B cell (primary cell): ENCODE measurements around the gene GMPR2. TPM values are rescaled to one million over a fixed set of nuclear protein-coding genes. Genes with fewer than 3 reads are reported as not detected.

Source experiments
- ATAC-seq: fragments of 200-7000 bp; cut with Tn5 transposase; one replicate; pipeline ENCODE4 v1.10.0; 2021; ENCODE audit warnings: low read depth, mild to moderate bottlenecking, moderate number of reproducible peaks, moderate library complexity
- CTCF ChIA-PET: fragments of 350-600 bp; sonication (Branson Sonifier 250); formaldehyde crosslinking; loops from one replicate; lab custom pipeline; 2021; ENCODE audit warnings: antibody characterized with exemption, inconsistent platforms; lab: Charles Lee
- POLR2A ChIA-PET: fragments of 350-600 bp; sonication (Branson Sonifier 250); formaldehyde crosslinking; loops from one replicate; lab custom pipeline; 2021; ENCODE audit warnings: antibody characterized with exemption; lab: Charles Lee
- DNase-seq: peaks from one replicate; pipeline ENCODE4 v3.0.0; 2013
- H2AFZ ChIP-seq: 2 replicates; pipeline ENCODE4 v1.6.1; 2012; ENCODE audit warnings: mild to moderate bottlenecking, low read depth, low read length; ENCODE audit not compliant: insufficient read depth, poor library complexity, severe bottlenecking
- H3K27ac ChIP-seq, 2 donors: 1 replicate in 1 of 2; 2 replicates in 1 of 2; pipeline ENCODE4 v1.5.1; 2012 to 2013; ENCODE audit warnings: low read length in 2 of 2, mild to moderate bottlenecking in 2 of 2, moderate library complexity in 1 of 2
- H3K27me3 ChIP-seq, 4 experiments: fragments of 200-600 bp in 1 of 4; sonication (generic) in 1 of 4; replicated peaks in 1 of 4; 1 replicate in 2 of 4; 2 replicates in 2 of 4; pipeline versions ENCODE4 v1.6.1 to v1.7.0; 2013 to 2016; ENCODE audit warnings: low read length in 3 of 4, mild to moderate bottlenecking in 2 of 4, mixed read lengths in 1 of 4, moderate library complexity in 1 of 4; ENCODE audit not compliant: insufficient read depth in 4 of 4, control insufficient read depth in 3 of 4; ENCODE audit errors: control extremely low read depth in 1 of 4
- H3K36me3 ChIP-seq, 2 experiments: replicated peaks in 1 of 2; 1 replicate in 1 of 2; 2 replicates in 1 of 2; pipeline versions ENCODE4 v1.6.1 to v1.7.1; 2013; ENCODE audit warnings: low read length in 1 of 2; ENCODE audit not compliant: insufficient read depth in 2 of 2, control insufficient read depth in 1 of 2; ENCODE audit errors: control extremely low read depth in 1 of 2, extremely low read depth in 1 of 2
- H3K4me1 ChIP-seq, 2 donors: fragments of 200-600 bp in 1 of 2; sonication (generic) in 1 of 2; 1 replicate in 1 of 2; 2 replicates in 1 of 2; pipeline versions ENCODE4 v1.5.1 to v1.6.1; 2013 to 2017; ENCODE audit warnings: low read length in 2 of 2; ENCODE audit not compliant: control insufficient read depth in 2 of 2, insufficient read depth in 2 of 2
- H3K4me2 ChIP-seq: replicated peaks from 2 replicates; pipeline ENCODE3; 2012; ENCODE audit warnings: mild to moderate bottlenecking, low read depth, low read length; ENCODE audit not compliant: poor library complexity, severe bottlenecking
- H3K4me3 ChIP-seq, 5 experiments: fragments of 200-600 bp in 1 of 5; sonication (generic) in 1 of 5; 1 replicate in 3 of 5; 2 replicates in 2 of 5; pipeline versions ENCODE4 v1.5.1 to v1.7.0; 2011 to 2016; ENCODE audit warnings: low read length in 4 of 5, mild to moderate bottlenecking in 4 of 5, low read depth in 2 of 5, control low read depth in 1 of 5, moderate library complexity in 1 of 5; ENCODE audit not compliant: insufficient read depth in 1 of 5; ENCODE audit errors: control extremely low read depth in 1 of 5, extremely low read depth in 1 of 5
- H3K79me2 ChIP-seq: fragments of 200-600 bp; sonication (generic); one replicate; pipeline ENCODE4 v1.6.0; 2016; ENCODE audit warnings: low read length; ENCODE audit not compliant: control insufficient read depth, insufficient read depth
- H3K9ac ChIP-seq: fragments of 200-600 bp; sonication (generic); 2 replicates; pipeline ENCODE4 v1.6.1; 2017; ENCODE audit warnings: mild to moderate bottlenecking, low read length, moderate library complexity
- H3K9me3 ChIP-seq, 3 donors: one replicate each; pipeline versions ENCODE4 v1.6.1 to v1.7.1; 2013; ENCODE audit warnings: low read length in 2 of 3; ENCODE audit not compliant: control insufficient read depth in 2 of 3, insufficient read depth in 1 of 3; ENCODE audit errors: control extremely low read depth in 1 of 3
- H4K20me1 ChIP-seq: 2 replicates; pipeline ENCODE4 v1.6.0; 2012; ENCODE audit warnings: mild to moderate bottlenecking, low read length; ENCODE audit not compliant: insufficient read depth, control insufficient read depth, poor library complexity, severe bottlenecking
- H3K27ac Mint-ChIP-seq: one replicate; pipeline ENCODE4 v1.8.0; 2021; ENCODE audit warnings: mixed read lengths
- H3K27me3 Mint-ChIP-seq: one replicate; pipeline ENCODE4 v1.8.0; 2021; ENCODE audit warnings: mixed read lengths
- H3K4me1 Mint-ChIP-seq: one replicate; pipeline ENCODE4 v1.8.0; 2021; ENCODE audit warnings: mixed read lengths
- H3K4me3 Mint-ChIP-seq: one replicate; pipeline ENCODE4 v1.8.0; 2021; ENCODE audit warnings: mixed read lengths
- H3K9me3 Mint-ChIP-seq: one replicate; pipeline ENCODE4 v1.8.0; 2022; ENCODE audit warnings: mixed read lengths; ENCODE audit not compliant: insufficient read depth
- CTCF ChIP-seq: fragments of 200-600 bp; IDR thresholded peaks from one replicate; pipeline ENCODE4 v1.8.0; 2022; ENCODE audit warnings: antibody characterized with exemption, mild to moderate bottlenecking
- EZH2 ChIP-seq: IDR thresholded peaks from 2 replicates; pipeline ENCODE4 v1.6.1; 2012; ENCODE audit warnings: borderline replicate concordance, low read depth, mild to moderate bottlenecking, moderate library complexity, low read length; ENCODE audit not compliant: insufficient read depth, poor library complexity, severe bottlenecking
- WGBS: methylation state at CpG from one replicate; pipeline ENCODE4 v1.1.5; 2013; ENCODE audit warnings: missing lambda C conversion rate; ENCODE audit not compliant: insufficient coverage; 5-methylcytosine and 5-hydroxymethylcytosine counted together
- intact Hi-C: fragments of 100-400 bp; cut with micrococcal nuclease; formaldehyde crosslinking; loops from one replicate; pipeline ENCODE4 v1.10.0; 2022
- polyA plus RNA-seq: library from polyadenylated mRNA; depleted of rRNA; stranded (reverse); fragments of >200 nt; gene quantifications from 2 replicates; pipeline ENCODE4 v1.2.3, GENCODE V29; 2012
- total RNA-seq, 2 donors: library from RNA; stranded (reverse); fragments of 120-200 nt in 1 of 2; gene quantifications; 1 replicate in 1 of 2; 2 replicates in 1 of 2; pipeline versions ENCODE4 v1.2.3 to v1.2.4, GENCODE V29; 2013 to 2022

The GMPR2 gene
- total and polyA plus RNA-seq, 2 donors (not counting 1 experiment from before 2014, with no cell fraction given), result 39.7 to 58.7 TPM

- intact Hi-C loops, result no loop called here
- Mint-ChIP-seq H3K4me1 (no peaks in the 10 kb centered on the region), H3K27me3 (no peaks in the 10 kb centered on the region), H3K9me3 (no peaks in the 10 kb centered on the region), H3K4me3 (no peak overlapping the region), H3K27ac (no peak overlapping the region)
- no peaks in the 10 kb centered on the region for H3K4me1 ChIP-seq
- no peaks in the 10 kb centered on the region for H3K27me3 ChIP-seq
- no peak overlapping the region for H3K4me2 ChIP-seq
- peaks cover 0 to 21% of the 10 kb centered on the region in 2 experiments for H3K36me3 ChIP-seq
- no peak overlapping the region for H3K27ac ChIP-seq
- no peaks in the 10 kb centered on the region for H3K79me2 ChIP-seq
- no peaks in the 10 kb centered on the region for H3K9me3 ChIP-seq
- no peak overlapping the region for H2AFZ ChIP-seq
- WGBS, result 96% methylated on average over 18 of the region's 18 CpGs
- no peaks in the 10 kb centered on the region for H4K20me1 ChIP-seq
- ChIA-PET POLR2A (interaction anchor here (0.6 kb wide), 1 partner anchor 24 kb away, joined by 5 read pairs; no protein-coding TSS in a partner anchor), CTCF (no interaction called here)
- TF ChIP-seq CTCF, result no peak
- no peak for TF ChIP-seq EZH2
- DNase-seq, result no peak
- no peak for ATAC-seq
- no peak overlapping the region for H3K9ac ChIP-seq
- no peak overlapping the region for H3K4me3 ChIP-seq
Observed at GRCh38 chr14:24258548-24259265, 26.0 kb downstream of the GMPR2 start.

GRCh38 chr14:24259282-24260025 is 26.7 kb downstream of the GMPR2 start:
- Mint-ChIP-seq H3K27ac (no peak overlapping the region), H3K27me3 (no peaks in the 10 kb centered on the region), H3K4me3 (no peak overlapping the region), H3K9me3 (no peaks in the 10 kb centered on the region), H3K4me1 (no peaks in the 10 kb centered on the region)
- H3K36me3 ChIP-seq, result peaks cover 0 to 14% of the 10 kb centered on the region in 2 experiments
- no peak overlapping the region for H3K9ac ChIP-seq
- no peak for ATAC-seq
- no peaks in the 10 kb centered on the region for H3K79me2 ChIP-seq
- no peak overlapping the region for H2AFZ ChIP-seq
- TF ChIP-seq CTCF (no peak), EZH2 (no peak)
- H3K4me1 ChIP-seq, result no peaks in the 10 kb centered on the region
- no peak overlapping the region for H3K27ac ChIP-seq
- intact Hi-C loops, result no loop called here
- no peak overlapping the region for H3K4me2 ChIP-seq
- H3K4me3 ChIP-seq, result no peak overlapping the region
- CTCF ChIA-PET, result no interaction called here
- no peaks in the 10 kb centered on the region for H3K27me3 ChIP-seq
- no peaks in the 10 kb centered on the region for H3K9me3 ChIP-seq
- WGBS, result 95% methylated on average over 16 of the region's 16 CpGs
- POLR2A ChIA-PET, result no interaction called here
- no peak for DNase-seq
- no peaks in the 10 kb centered on the region for H4K20me1 ChIP-seq
